Endothelial cell (in vitro differentiated cells): ENCODE results near the gene RAB3IL1. TPM values are rescaled to one million over a fixed set of nuclear protein-coding genes. Genes with fewer than 3 reads are reported as not detected.

Experiments used
- DNase-seq: peaks from one replicate; pipeline ENCODE4 v3.0.0; 2021; ENCODE audit warnings: low spot score
- H3K27ac Mint-ChIP-seq: one replicate; pipeline ENCODE4 v1.8.0; 2021; ENCODE audit warnings: mixed read lengths, inconsistent platforms; ENCODE audit not compliant: unreplicated experiment
- H3K27me3 Mint-ChIP-seq: one replicate; pipeline ENCODE4 v1.8.0; 2021; ENCODE audit warnings: mild to moderate bottlenecking, moderate library complexity, mixed read lengths, inconsistent platforms; ENCODE audit not compliant: unreplicated experiment
- H3K36me3 Mint-ChIP-seq: one replicate; pipeline ENCODE4 v1.8.0; 2021; ENCODE audit warnings: mild to moderate bottlenecking, low read depth, mixed read lengths, inconsistent platforms; ENCODE audit not compliant: unreplicated experiment
- H3K4me1 Mint-ChIP-seq: one replicate; pipeline ENCODE4 v1.8.0; 2021; ENCODE audit warnings: mild to moderate bottlenecking, mixed read lengths, inconsistent platforms; ENCODE audit not compliant: unreplicated experiment
- H3K4me3 Mint-ChIP-seq: one replicate; pipeline ENCODE4 v1.8.0; 2021; ENCODE audit warnings: mild to moderate bottlenecking, mixed read lengths, inconsistent platforms; ENCODE audit not compliant: unreplicated experiment
- H3K9me3 Mint-ChIP-seq: one replicate; pipeline ENCODE4 v1.8.0; 2021; ENCODE audit warnings: mixed read lengths, inconsistent platforms; ENCODE audit not compliant: unreplicated experiment
- total RNA-seq: library from RNA; stranded (reverse); fragmentation: NEBNext Ultra II Directional; extraction: Animal tissue kit (Norgen Biotek cat#: 25700); gene quantifications from one replicate; pipeline ENCODE4 v1.2.1, GENCODE V29; 2021; ENCODE audit not compliant: unreplicated experiment
- TF ChIP-seq, protein P1 (sequence below): fragments of 200-600 bp; sonication (generic); IDR thresholded peaks from one replicate; pipeline ENCODE4 v1.5.0; 2021; ENCODE audit warnings: antibody characterized with exemption; ENCODE audit not compliant: unreplicated experiment

Gene RAB3IL1
- total RNA-seq, 1 donor from 2014 or later = 8.9 TPM

DNA sequence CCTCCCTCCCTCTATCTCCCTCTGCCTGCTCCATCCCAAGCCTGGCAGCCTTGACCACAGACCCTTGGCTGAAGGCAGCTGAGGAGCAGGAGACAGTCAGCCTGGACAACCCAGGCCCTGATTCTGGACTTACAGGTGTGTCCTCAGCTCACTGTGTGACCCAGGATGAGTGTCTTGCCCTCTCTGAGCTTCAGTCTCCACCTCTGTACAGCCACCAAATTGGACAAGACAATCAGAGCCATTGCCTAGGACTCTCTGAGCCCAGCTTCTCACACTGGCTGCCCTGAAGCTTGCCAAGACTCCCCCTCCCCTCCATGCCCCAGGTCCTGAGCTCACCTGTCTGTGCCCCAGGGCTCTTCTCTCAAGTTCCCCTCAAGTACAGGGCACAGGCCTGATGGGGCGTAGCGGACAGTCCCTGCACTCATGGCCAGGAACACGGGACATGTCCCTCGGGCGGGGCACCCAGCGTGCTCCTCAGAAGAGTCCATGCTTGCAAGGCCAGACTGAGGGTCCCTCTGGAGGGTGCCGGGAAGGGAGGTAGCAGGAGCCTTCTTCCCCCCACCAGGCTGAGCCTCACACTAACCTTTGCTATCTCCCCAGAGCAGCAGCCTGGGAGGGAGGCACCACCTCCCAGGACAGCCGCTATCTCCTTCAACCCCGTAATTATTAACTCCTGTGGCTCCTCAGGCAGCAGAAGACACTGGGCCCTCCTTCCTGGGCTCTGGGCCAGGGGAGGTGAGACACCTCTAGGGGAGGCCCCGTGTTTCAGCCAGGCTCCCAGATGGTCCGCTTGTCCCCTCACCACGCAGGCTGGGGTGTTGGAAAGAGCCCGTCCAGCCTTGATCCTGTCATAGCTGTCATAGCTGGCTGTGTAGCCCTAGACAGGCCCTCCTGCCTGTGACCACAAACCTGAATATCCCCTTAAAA lies 2.6 kb upstream of the RAB3IL1 start:
- Mint-ChIP-seq H3K27ac (no peak overlapping the region), H3K36me3 (no peaks in the 10 kb centered on the region), H3K27me3 (peaks cover 6% of the 10 kb centered on the region), H3K9me3 (no peaks in the 10 kb centered on the region), H3K4me3 (no peak overlapping the region), H3K4me1 (peaks cover 36% of the 10 kb centered on the region)
- DNase-seq = no peak
- TF ChIP-seq, protein P1, sequence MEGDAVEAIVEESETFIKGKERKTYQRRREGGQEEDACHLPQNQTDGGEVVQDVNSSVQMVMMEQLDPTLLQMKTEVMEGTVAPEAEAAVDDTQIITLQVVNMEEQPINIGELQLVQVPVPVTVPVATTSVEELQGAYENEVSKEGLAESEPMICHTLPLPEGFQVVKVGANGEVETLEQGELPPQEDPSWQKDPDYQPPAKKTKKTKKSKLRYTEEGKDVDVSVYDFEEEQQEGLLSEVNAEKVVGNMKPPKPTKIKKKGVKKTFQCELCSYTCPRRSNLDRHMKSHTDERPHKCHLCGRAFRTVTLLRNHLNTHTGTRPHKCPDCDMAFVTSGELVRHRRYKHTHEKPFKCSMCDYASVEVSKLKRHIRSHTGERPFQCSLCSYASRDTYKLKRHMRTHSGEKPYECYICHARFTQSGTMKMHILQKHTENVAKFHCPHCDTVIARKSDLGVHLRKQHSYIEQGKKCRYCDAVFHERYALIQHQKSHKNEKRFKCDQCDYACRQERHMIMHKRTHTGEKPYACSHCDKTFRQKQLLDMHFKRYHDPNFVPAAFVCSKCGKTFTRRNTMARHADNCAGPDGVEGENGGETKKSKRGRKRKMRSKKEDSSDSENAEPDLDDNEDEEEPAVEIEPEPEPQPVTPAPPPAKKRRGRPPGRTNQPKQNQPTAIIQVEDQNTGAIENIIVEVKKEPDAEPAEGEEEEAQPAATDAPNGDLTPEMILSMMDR = no peak

DNA sequence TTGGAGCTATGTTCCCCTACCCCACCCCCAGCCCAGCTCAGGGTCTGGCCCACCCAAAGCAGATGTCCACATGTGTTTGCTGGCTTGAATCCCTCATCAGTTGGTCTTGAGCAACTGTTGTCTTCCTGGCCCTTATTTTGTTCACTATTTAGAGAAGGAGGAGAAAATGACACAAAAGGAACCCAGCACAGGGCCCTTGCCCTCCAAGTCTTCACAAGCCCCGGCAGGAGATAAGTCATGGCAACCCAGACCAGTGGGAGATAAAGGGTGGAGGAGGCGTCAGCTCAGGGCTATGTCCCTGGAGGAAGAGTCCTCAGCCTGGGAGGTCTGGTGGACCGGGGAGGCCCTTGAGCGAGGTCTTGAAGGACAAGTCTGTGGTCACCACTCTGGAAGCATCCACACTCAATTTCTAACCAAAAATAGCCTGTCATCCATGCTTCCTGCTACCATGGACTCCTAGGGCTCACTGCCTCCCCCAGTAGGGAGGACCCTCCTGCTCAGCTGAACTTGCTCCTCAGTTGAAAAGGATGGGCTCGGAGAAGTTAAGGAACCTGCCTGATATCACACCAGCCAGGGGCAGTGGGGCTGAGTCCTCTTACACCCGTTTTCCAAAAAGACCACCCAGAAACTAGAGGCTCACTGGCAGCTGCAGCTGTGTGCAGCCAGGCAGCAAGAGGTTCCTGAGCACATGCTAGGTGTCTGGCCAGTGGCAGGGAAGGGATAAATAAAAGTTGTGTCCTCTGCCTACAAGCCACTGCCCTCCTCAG lies 1.8 kb upstream of the RAB3IL1 start:
- peak overlapping the region; percentile 19 for H3K27ac Mint-ChIP-seq
- H3K27me3 Mint-ChIP-seq = peaks cover 6% of the 10 kb centered on the region
- no peaks in the 10 kb centered on the region for H3K36me3 Mint-ChIP-seq
- no peaks in the 10 kb centered on the region for H3K9me3 Mint-ChIP-seq
- H3K4me1 Mint-ChIP-seq = peaks cover 34% of the 10 kb centered on the region
- no peak for DNase-seq
- H3K4me3 Mint-ChIP-seq = no peak overlapping the region
- TF ChIP-seq, protein P1 = no peak

DNA sequence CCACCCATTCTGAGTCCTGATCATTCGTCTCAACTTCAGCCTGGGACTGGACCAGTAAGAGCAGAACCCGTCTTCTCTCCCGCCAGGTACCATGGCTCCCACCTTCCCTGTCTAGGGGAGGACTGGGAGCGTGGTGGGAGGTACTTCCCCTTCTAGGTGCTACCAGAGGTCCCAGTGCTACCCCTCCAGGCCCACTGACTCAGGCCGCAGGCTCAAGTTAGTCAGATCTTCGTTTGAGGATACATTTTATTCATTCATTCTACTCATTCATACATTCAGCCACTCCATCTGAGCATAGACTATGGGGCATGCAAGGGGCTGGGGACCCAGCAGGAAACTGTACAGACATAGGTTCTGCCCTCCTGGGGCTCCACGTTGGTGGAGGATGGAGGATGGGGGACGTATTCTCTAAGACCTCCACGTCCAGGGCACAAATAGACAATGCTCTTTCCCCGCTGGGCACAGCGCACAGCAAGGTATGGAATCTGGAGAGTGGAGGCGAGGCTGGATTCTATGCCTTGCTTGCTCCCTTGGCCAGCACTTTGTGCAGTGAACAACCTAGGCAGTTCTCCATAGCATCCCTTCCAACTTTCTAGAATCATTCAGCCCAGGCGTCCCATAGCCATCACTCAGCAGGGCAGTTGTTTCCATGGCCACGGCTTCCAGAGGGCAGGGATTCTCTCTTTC lies 1.0 kb upstream of the RAB3IL1 start:
- Mint-ChIP-seq H3K9me3 (no peaks in the 10 kb centered on the region), H3K36me3 (no peaks in the 10 kb centered on the region), H3K27ac (no peak overlapping the region), H3K27me3 (peaks cover 6% of the 10 kb centered on the region), H3K4me1 (peaks cover 33% of the 10 kb centered on the region), H3K4me3 (peak overlapping the region; percentile 90)
- TF ChIP-seq, protein P1 = no peak
- DNase-seq = no peak

DNA sequence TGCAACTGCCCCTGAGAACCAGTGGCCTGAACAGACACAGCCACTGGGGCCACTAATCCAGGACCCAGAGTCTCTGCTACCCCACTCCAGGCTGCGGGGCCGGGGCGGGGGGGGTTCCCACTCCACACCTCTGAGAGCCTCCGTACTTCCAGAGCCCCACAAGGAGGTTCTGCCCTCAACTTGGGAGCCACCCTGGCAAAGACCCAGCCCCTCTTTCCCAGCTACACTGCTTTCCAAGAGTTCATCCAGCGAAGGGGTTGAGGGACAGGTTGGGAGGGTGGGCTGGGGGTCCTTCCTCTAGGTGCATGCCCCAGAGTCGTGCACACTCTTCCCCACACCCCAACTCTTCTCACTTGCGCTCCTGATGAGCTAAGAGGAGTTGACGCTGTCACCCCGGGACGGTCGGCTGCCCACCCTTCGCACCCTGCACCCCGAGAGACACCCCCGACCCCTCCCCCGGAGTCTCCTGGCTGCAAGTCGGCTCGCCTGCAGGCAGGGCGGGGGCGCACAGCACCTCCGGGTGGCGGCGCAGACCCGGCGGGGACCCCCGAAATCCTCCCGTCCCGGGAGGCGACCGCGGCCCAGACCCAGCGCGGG lies 531 bp downstream of the RAB3IL1 start:
- no peak for DNase-seq
- Mint-ChIP-seq H3K9me3 (no peaks in the 10 kb centered on the region), H3K4me1 (peaks cover 28% of the 10 kb centered on the region), H3K27me3 (peaks cover 11% of the 10 kb centered on the region), H3K36me3 (no peaks in the 10 kb centered on the region), H3K27ac (no peak overlapping the region), H3K4me3 (peak overlapping the region; percentile 65)
- TF ChIP-seq, protein P1 = no peak
